Panc1 (cell line): ENCODE results near the gene GNG14.

Source experiments
- CTCF ChIP-seq: fragments of 450-650 bp; IDR thresholded peaks from 2 replicates; pipeline ENCODE4 v1.5.1; 2017; ENCODE audit warnings: mild to moderate bottlenecking
- TCF7L2 ChIP-seq: IDR thresholded peaks from 2 replicates; pipeline ENCODE4 v1.6.1; 2011; ENCODE audit warnings: mild to moderate bottlenecking, low read depth, low read length, inconsistent platforms

- TF ChIP-seq CTCF (no peak), TCF7L2 (no peak)
These were observed 2.0 kb upstream of the GNG14 start for GRCh38 chr19:12685831-12686230.
